IMR-90 (cell line): ENCODE data around the gene GPR39.

Experiments
- BHLHE40 ChIP-seq: fragments of 150-350 bp; IDR thresholded peaks from 2 replicates; pipeline ENCODE4 v1.6.1; 2016; ENCODE audit warnings: mild to moderate bottlenecking, low read depth, low read length
- CEBPB ChIP-seq: IDR thresholded peaks from 2 replicates; pipeline ENCODE4 v1.6.1; 2012; ENCODE audit warnings: low read depth, low read length, improper control_type of control experiment
- CHD1 ChIP-seq: IDR thresholded peaks from 2 replicates; pipeline ENCODE4 v1.6.1; 2012; ENCODE audit warnings: low read depth, low read length, improper control_type of control experiment
- FOS ChIP-seq: fragments of 150-350 bp; IDR thresholded peaks from 2 replicates; pipeline ENCODE4 v1.6.1; 2016; ENCODE audit warnings: low read depth, low read length
- MAFK ChIP-seq: IDR thresholded peaks from 2 replicates; pipeline ENCODE4 v1.6.1; 2012; ENCODE audit warnings: low read depth, low read length, improper control_type of control experiment
- MXI1 ChIP-seq: IDR thresholded peaks from 2 replicates; pipeline ENCODE4 v1.6.1; 2012; ENCODE audit warnings: low read depth, mild to moderate bottlenecking, low read length, moderate library complexity, borderline replicate concordance
- POLR2A ChIP-seq: IDR thresholded peaks from 2 replicates; pipeline ENCODE4 v1.6.1; 2012; ENCODE audit warnings: mild to moderate bottlenecking, low read depth, low read length
- RAD21 ChIP-seq: IDR thresholded peaks from 2 replicates; pipeline ENCODE4 v1.6.1; 2012; ENCODE audit warnings: low read length, improper control_type of control experiment
- RCOR1 ChIP-seq: IDR thresholded peaks from 2 replicates; pipeline ENCODE4 v1.6.1; 2012; ENCODE audit warnings: mild to moderate bottlenecking, low read length, improper control_type of control experiment; ENCODE audit not compliant: insufficient replicate concordance
- RFX5 ChIP-seq: IDR thresholded peaks from 2 replicates; pipeline ENCODE4 v1.8.0; 2012; ENCODE audit warnings: low read depth, mild to moderate bottlenecking, low read length, moderate library complexity
- SMC3 ChIP-seq: fragments of 150-350 bp; IDR thresholded peaks from 2 replicates; pipeline ENCODE4 v1.6.1; 2016; ENCODE audit warnings: low read depth, mild to moderate bottlenecking, antibody characterized with exemption, low read length, moderate library complexity
- TF ChIP-seq, protein P1 (sequence below): conservative IDR thresholded peaks from 2 replicates; pipeline ENCODE4 v1.5.1; 2012; ENCODE audit warnings: mild to moderate bottlenecking, low read depth, low read length, improper control_type of control experiment
- TF ChIP-seq, protein P2 (sequence below): fragments of 150-350 bp; IDR thresholded peaks from 2 replicates; pipeline ENCODE4 v1.6.1; 2017; ENCODE audit warnings: mild to moderate bottlenecking, antibody characterized with exemption, low read length, low read depth
- TF ChIP-seq, protein P3 (sequence below): fragments of 150-350 bp; IDR thresholded peaks from 2 replicates; pipeline ENCODE4 v1.6.1; 2016; ENCODE audit warnings: low read depth, mild to moderate bottlenecking, low read length, moderate library complexity, borderline replicate concordance

DNA sequence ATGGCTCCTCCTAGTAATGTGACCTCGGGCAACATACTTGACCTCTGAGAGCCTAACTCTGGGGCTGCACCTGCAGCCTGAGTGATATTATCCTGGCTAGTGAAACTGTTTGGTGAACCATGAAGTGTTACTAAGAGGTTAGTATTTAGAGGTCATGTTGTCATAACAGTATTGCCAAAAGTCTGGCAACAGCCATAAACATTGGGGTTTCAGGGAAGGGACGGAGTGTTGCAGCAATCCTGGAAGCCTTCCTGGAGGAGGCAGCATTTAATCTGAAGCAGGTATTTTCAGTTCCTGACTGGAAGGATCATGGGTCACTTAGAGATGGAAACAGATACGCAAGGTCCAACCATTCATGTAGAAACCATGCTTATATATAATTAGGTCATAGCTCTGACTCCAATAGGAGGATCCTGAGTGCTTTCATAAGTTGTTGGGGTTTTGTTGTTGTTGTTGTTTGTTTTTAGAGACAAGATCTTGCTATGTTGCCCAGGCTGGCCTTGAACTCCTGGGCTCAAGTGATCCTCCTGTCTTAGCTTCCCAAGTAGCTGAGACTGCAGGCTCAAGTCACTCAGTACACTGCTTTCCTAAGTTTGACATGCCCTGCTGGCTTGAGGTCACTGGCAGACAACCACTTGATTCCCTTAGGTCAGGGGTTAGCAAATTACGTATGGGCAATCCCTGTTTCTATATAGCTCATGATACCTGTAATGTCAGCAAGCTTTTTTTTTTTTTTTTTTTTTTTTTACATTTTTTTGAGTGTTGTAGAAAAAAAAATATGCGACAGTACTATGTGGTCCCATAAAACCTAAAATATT is 21.5 kb downstream of the GPR39 start:
- TF ChIP-seq, protein P1, sequence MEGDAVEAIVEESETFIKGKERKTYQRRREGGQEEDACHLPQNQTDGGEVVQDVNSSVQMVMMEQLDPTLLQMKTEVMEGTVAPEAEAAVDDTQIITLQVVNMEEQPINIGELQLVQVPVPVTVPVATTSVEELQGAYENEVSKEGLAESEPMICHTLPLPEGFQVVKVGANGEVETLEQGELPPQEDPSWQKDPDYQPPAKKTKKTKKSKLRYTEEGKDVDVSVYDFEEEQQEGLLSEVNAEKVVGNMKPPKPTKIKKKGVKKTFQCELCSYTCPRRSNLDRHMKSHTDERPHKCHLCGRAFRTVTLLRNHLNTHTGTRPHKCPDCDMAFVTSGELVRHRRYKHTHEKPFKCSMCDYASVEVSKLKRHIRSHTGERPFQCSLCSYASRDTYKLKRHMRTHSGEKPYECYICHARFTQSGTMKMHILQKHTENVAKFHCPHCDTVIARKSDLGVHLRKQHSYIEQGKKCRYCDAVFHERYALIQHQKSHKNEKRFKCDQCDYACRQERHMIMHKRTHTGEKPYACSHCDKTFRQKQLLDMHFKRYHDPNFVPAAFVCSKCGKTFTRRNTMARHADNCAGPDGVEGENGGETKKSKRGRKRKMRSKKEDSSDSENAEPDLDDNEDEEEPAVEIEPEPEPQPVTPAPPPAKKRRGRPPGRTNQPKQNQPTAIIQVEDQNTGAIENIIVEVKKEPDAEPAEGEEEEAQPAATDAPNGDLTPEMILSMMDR, result no peak
- TF ChIP-seq CHD1 (no peak), POLR2A (no peak), SMC3 (no peak), RFX5 (no peak), FOS (no peak), MAFK (no peak), MXI1 (no peak), RAD21 (no peak), CEBPB (no peak), RCOR1 (peak; percentile 12), BHLHE40 (no peak)
- TF ChIP-seq, protein P2, sequence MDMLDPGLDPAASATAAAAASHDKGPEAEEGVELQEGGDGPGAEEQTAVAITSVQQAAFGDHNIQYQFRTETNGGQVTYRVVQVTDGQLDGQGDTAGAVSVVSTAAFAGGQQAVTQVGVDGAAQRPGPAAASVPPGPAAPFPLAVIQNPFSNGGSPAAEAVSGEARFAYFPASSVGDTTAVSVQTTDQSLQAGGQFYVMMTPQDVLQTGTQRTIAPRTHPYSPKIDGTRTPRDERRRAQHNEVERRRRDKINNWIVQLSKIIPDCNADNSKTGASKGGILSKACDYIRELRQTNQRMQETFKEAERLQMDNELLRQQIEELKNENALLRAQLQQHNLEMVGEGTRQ, result no peak
- TF ChIP-seq, protein P3, sequence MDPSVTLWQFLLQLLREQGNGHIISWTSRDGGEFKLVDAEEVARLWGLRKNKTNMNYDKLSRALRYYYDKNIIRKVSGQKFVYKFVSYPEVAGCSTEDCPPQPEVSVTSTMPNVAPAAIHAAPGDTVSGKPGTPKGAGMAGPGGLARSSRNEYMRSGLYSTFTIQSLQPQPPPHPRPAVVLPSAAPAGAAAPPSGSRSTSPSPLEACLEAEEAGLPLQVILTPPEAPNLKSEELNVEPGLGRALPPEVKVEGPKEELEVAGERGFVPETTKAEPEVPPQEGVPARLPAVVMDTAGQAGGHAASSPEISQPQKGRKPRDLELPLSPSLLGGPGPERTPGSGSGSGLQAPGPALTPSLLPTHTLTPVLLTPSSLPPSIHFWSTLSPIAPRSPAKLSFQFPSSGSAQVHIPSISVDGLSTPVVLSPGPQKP, result no peak
